Natural killer cell (primary cell): ENCODE measurements around the gene KLK15. TPM values are rescaled to one million over a fixed set of nuclear protein-coding genes. Genes with fewer than 3 reads are reported as not detected.

Experiments used
- ATAC-seq, 3 donors: fragments of 150-1000 bp in 2 of 3; fragments of 200-7000 bp in 1 of 3; cut with Tn5 transposase; 1 replicate in 1 of 3; 2 replicates in 2 of 3; pipeline ENCODE4 v1.10.0; 2021; ENCODE audit warnings: mild to moderate bottlenecking in 2 of 3, moderate library complexity in 2 of 3
- DNase-seq, 2 donors: peaks; one replicate each; pipeline versions ENCODE4 v3.0.0 to v3.0.0-alpha.2; 2013 to 2021; ENCODE audit warnings: mixed read lengths in 1 of 2
- H3K27ac ChIP-seq: one replicate; pipeline ENCODE4 v1.5.1; 2013; ENCODE audit warnings: mild to moderate bottlenecking, low read length
- H3K27me3 ChIP-seq: one replicate; pipeline ENCODE4 v1.6.1; 2013; ENCODE audit warnings: low read length; ENCODE audit not compliant: control insufficient read depth, insufficient read depth
- H3K36me3 ChIP-seq: one replicate; pipeline ENCODE4 v1.6.1; 2013; ENCODE audit warnings: low read length; ENCODE audit not compliant: control insufficient read depth, insufficient read depth
- H3K4me1 ChIP-seq: one replicate; pipeline ENCODE4 v1.6.1; 2013; ENCODE audit warnings: low read length; ENCODE audit not compliant: control insufficient read depth, insufficient read depth
- H3K4me3 ChIP-seq: one replicate; pipeline ENCODE4 v1.5.1; 2013; ENCODE audit warnings: low read length
- H3K9me3 ChIP-seq: one replicate; pipeline ENCODE4 v1.6.1; 2013; ENCODE audit warnings: low read length; ENCODE audit not compliant: control insufficient read depth, insufficient read depth
- H3K27ac Mint-ChIP-seq, 2 donors: one replicate each; pipeline ENCODE4 v1.8.0; 2022; ENCODE audit warnings: mild to moderate bottlenecking in 2 of 2, mixed read lengths in 2 of 2, moderate library complexity in 1 of 2
- H3K27me3 Mint-ChIP-seq, 2 donors: one replicate each; pipeline ENCODE4 v1.8.0; 2022; ENCODE audit warnings: low read depth in 2 of 2, mixed read lengths in 2 of 2
- H3K36me3 Mint-ChIP-seq: one replicate; pipeline ENCODE4 v1.8.0; 2022; ENCODE audit warnings: mixed read lengths
- H3K4me1 Mint-ChIP-seq, 2 donors: one replicate each; pipeline ENCODE4 v1.8.0; 2022; ENCODE audit warnings: mixed read lengths in 2 of 2
- H3K4me3 Mint-ChIP-seq: one replicate; pipeline ENCODE4 v1.8.0; 2022; ENCODE audit warnings: mild to moderate bottlenecking, moderate library complexity, mixed read lengths
- H3K9me3 Mint-ChIP-seq, 2 donors: one replicate each; pipeline ENCODE4 v1.8.0; 2022; ENCODE audit warnings: mixed read lengths in 2 of 2
- WGBS: methylation state at CpG from one replicate; pipeline ENCODE4 v1.1.7; 2013; ENCODE audit warnings: missing lambda C conversion rate; ENCODE audit not compliant: insufficient coverage; 5-methylcytosine and 5-hydroxymethylcytosine counted together
- intact Hi-C: fragments of 100-400 bp; cut with micrococcal nuclease; formaldehyde crosslinking; loops from one replicate; pipeline ENCODE4 v1.14.2; 2022
- total RNA-seq, 4 donors: library from RNA; stranded (reverse); fragments of 120-200 nt in 1 of 4; gene quantifications; one replicate each; pipeline versions ENCODE4 v1.2.3 to v1.2.4, GENCODE V29; 2013 to 2022
- TF ChIP-seq, protein P1 (sequence below): fragments of 200-600 bp; IDR thresholded peaks from one replicate; pipeline ENCODE4 v1.8.0; 2022; ENCODE audit warnings: antibody characterized with exemption

KLK15 gene
- total RNA-seq, 3 donors from 2014 or later (not counting 1 experiment from before 2014, with no cell fraction given): not detected

DNA sequence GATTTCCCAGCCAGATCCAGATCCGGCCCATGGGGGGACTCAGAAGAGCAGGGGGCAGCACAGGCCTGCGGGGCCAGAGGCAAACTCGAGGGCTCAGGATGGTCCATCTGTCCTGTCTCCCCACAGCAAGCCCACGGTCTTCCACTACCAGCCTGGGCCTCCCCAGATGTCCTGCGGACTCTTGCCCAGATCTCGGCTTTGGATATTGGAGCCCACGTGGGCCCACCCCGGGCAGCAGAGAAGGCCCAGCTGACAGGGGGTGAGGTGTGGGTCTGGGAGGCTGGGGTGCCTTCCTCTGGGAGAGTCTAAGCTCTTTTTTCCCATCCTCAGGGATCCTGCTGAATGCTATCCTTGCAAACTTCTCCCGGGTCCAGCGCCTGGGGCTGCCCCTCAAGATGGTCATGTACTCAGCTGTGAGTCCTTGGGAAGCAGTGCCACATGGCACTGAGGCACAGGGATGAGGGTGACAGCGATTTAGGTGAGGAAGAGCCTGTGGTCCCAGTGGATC is 39.8 kb downstream of the KLK15 start:
- Histone ChIP-seq H3K27me3 (no peaks in the 10 kb centered on the region), H3K4me3 (no peak overlapping the region), H3K36me3 (peaks cover 15% of the 10 kb centered on the region), H3K9me3 (no peaks in the 10 kb centered on the region), H3K27ac (no peak overlapping the region), H3K4me1 (no peaks in the 10 kb centered on the region)
- Mint-ChIP-seq H3K27ac (no peak overlapping the region), H3K4me1 (peaks cover 0 to 4% of the 10 kb centered on the region in 2 donors), H3K9me3 (no peaks in the 10 kb centered on the region), H3K36me3 (no peaks in the 10 kb centered on the region), H3K27me3 (peaks cover 0 to 3% of the 10 kb centered on the region in 2 donors), H3K4me3 (no peak overlapping the region)
- intact Hi-C loops: no loop called here
- WGBS: 83% methylated on average over 10 of the region's 11 CpGs
- DNase-seq (no peak), ATAC-seq (no peak)
- TF ChIP-seq, protein P1, sequence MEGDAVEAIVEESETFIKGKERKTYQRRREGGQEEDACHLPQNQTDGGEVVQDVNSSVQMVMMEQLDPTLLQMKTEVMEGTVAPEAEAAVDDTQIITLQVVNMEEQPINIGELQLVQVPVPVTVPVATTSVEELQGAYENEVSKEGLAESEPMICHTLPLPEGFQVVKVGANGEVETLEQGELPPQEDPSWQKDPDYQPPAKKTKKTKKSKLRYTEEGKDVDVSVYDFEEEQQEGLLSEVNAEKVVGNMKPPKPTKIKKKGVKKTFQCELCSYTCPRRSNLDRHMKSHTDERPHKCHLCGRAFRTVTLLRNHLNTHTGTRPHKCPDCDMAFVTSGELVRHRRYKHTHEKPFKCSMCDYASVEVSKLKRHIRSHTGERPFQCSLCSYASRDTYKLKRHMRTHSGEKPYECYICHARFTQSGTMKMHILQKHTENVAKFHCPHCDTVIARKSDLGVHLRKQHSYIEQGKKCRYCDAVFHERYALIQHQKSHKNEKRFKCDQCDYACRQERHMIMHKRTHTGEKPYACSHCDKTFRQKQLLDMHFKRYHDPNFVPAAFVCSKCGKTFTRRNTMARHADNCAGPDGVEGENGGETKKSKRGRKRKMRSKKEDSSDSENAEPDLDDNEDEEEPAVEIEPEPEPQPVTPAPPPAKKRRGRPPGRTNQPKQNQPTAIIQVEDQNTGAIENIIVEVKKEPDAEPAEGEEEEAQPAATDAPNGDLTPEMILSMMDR: no peak

DNA sequence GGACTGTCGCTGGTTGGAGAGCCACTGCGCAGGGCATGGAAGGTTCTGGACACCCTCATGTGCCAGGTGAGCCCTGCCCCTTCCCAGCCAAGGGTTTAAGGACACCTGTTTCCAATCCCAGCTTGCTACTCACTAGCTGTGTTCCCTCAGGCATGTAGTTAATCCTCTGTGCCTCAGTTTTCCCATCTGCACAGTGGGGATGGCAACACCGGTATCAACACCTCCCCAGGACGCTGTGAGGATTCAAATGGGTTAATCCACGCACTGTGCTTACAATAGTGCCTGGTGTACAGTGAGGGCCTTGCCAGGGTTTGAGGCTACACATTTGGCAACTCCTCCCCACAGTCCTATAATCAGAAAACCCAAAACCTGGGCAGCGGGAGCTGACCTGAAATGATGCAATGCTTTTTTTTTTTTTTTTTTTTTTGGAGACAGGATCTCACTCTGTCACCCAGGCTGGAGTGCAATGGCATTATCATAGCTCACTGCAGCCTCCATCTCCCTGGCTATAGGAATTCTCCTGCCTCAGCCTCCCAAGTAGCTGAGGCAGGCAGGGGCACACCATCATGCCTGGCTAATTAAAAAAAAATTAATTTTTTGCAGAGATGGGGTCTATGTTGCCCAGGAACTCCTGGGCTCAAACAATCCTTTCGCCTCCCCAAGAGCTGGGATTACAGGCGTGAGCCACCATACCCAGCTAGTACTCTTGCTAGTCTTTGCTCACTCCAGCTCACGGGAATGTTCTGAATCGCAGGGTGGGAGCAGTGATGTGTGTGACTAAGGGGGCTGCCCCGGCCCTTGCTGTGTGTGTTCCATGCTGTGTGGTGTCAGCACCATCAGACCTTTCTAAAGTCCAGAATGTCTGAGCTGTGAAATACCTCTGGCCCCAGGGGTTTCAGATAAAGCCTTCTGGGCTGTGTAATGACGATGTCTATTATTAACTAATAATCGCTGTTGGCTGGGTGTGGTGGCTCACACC is 40.8 kb downstream of the KLK15 start:
- no peak overlapping the region for H3K27ac Mint-ChIP-seq
- no peaks in the 10 kb centered on the region for H3K36me3 Mint-ChIP-seq
- Histone ChIP-seq H3K9me3 (no peaks in the 10 kb centered on the region), H3K27ac (no peak overlapping the region), H3K36me3 (peaks cover 4% of the 10 kb centered on the region), H3K27me3 (no peaks in the 10 kb centered on the region), H3K4me3 (no peak overlapping the region), H3K4me1 (no peaks in the 10 kb centered on the region)
- WGBS: 94% methylated on average over 13 of the region's 13 CpGs
- DNase-seq (no peak), ATAC-seq (no peak)
- no peaks in the 10 kb centered on the region for H3K9me3 Mint-ChIP-seq
- H3K4me1 Mint-ChIP-seq: peaks cover 0 to 4% of the 10 kb centered on the region in 2 donors
- H3K27me3 Mint-ChIP-seq: peaks cover 0 to 3% of the 10 kb centered on the region in 2 donors
- no peak overlapping the region for H3K4me3 Mint-ChIP-seq
- TF ChIP-seq, protein P1: no peak
- intact Hi-C loops: no loop called here

DNA sequence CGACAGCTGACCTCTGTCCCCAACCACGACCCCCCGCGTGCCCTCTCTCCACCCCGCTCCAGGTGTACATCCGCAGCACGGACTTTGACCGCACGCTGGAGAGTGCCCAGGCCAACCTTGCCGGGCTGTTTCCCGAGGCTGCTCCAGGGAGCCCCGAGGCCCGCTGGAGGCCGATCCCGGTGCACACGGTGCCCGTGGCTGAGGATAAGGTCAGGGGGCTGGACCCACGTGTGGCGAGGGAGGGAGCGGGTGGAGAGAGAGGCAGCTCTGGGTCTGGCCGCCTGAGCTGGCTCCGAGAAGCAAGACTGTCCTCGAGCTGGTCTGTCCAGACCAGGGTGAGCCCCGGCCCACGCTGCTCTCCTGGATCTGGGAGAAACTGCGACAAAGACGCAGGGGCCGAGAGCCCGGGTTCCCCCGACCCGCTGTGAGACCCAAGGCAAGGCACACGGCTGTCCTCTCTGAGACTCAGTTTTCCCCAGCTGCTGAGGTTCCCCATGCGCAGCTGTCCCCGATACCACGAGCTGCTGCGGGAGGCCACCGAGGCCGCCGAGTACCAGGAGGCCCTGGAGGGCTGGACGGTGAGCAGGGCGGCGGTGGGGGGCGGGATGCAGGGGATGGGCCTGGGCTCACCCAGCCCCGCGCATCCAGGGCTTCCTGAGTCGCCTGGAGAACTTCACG is 41.6 kb downstream of the KLK15 start:
- Mint-ChIP-seq H3K4me3 (no peak overlapping the region), H3K9me3 (no peaks in the 10 kb centered on the region), H3K27me3 (peaks cover 0 to 3% of the 10 kb centered on the region in 2 donors), H3K4me1 (peaks cover 0 to 4% of the 10 kb centered on the region in 2 donors), H3K27ac (no peak overlapping the region), H3K36me3 (no peaks in the 10 kb centered on the region)
- DNase-seq (no peak), ATAC-seq (no peak)
- no peak overlapping the region for H3K27ac ChIP-seq
- H3K36me3 ChIP-seq: no peaks in the 10 kb centered on the region
- intact Hi-C loops: no loop called here
- WGBS: 91% methylated on average over 47 of the region's 47 CpGs
- no peaks in the 10 kb centered on the region for H3K9me3 ChIP-seq
- TF ChIP-seq, protein P1: no peak
- no peak overlapping the region for H3K4me3 ChIP-seq
- no peaks in the 10 kb centered on the region for H3K27me3 ChIP-seq
- H3K4me1 ChIP-seq: no peaks in the 10 kb centered on the region
